GM10248 (cell line): Measurements from ENCODE around the gene OSBP.

ENCODE experiments used
- CTCF ChIA-PET: fragments of 300-600 bp; sonication (Branson Sonifier 250); formaldehyde crosslinking; extraction: SDS; loops from one replicate; lab custom pipeline; 2021; ENCODE audit warnings: antibody characterized with exemption; lab: Yijun Ruan, JAX
- POLR2A ChIA-PET: fragments of 350-650 bp; sonication (Branson Sonifier 250); formaldehyde crosslinking; extraction: SDS; loops from one replicate; lab custom pipeline; 2020; ENCODE audit warnings: antibody characterized with exemption; lab: Yijun Ruan, JAX
- DNase-seq: peaks from one replicate; pipeline ENCODE4 v3.0.0; 2012; ENCODE audit errors: extremely low spot score
- CTCF ChIP-seq: IDR thresholded peaks from 2 replicates; pipeline ENCODE4 v1.5.1; 2012; ENCODE audit warnings: mild to moderate bottlenecking, low read depth; ENCODE audit errors: extremely low read depth, missing control alignments, control extremely low read depth

Gene OSBP

GRCh38 chr11:59560290-59560701, 55.3 kb downstream of the OSBP start:
- CTCF ChIA-PET = interaction anchor here (0.7 to 2.1 kb wide), 3 partner anchors 11 to 120 kb away, joined by 3 to 6 read pairs (median 3); no protein-coding TSS in a partner anchor
- no peak for TF ChIP-seq CTCF
- DNase-seq = peak; percentile 56
- POLR2A ChIA-PET = interaction anchor here (0.9 to 1.8 kb wide), 2 partner anchors 53 to 109 kb away, joined by 3 to 5 read pairs; partner anchors contain the start of gene PATL1

GRCh38 chr11:59559886-59560285, 55.7 kb downstream of the OSBP start:
- ChIA-PET POLR2A (interaction anchor here (1.8 kb wide), 1 partner anchor 109 kb away, joined by 5 read pairs; the partner anchor contains the start of gene PATL1), CTCF (interaction anchor here (1.3 to 2.1 kb wide), 2 partner anchors 11 to 13 kb away, joined by 3 to 6 read pairs; no protein-coding TSS in a partner anchor)
- DNase-seq = no peak
- TF ChIP-seq CTCF = no peak

GRCh38 chr11:59558270-59558643, 57.3 kb downstream of the OSBP start:
- no peak for DNase-seq
- ChIA-PET POLR2A (no interaction called here), CTCF (interaction anchor here (1.2 kb wide), 1 partner anchor 372 kb away, joined by 3 read pairs; no protein-coding TSS in a partner anchor)
- no peak for TF ChIP-seq CTCF

- POLR2A ChIA-PET = interaction anchor here (1.0 kb wide), 2 partner anchors 9 to 112 kb away, joined by 4 read pairs; partner anchors contain the start of gene PATL1
- CTCF ChIA-PET = interaction anchor here (1.2 kb wide), 1 partner anchor 9 kb away, joined by 3 read pairs; no protein-coding TSS in a partner anchor
- no peak for TF ChIP-seq CTCF
- no peak for DNase-seq
Measured at GRCh38 chr11:59556917-59557348, 58.6 kb downstream of the OSBP start.

GRCh38 chr11:59556115-59556916, 59.3 kb downstream of the OSBP start:
- POLR2A ChIA-PET = interaction anchor here (1.0 kb wide), 1 partner anchor 10 kb away, joined by 4 read pairs; no protein-coding TSS in a partner anchor
- CTCF ChIA-PET = interaction anchor here (1.1 to 1.2 kb wide), 2 partner anchors 9 to 19 kb away, joined by 3 to 6 read pairs; no protein-coding TSS in a partner anchor
- TF ChIP-seq CTCF = no peak
- no peak for DNase-seq

GRCh38 chr11:59555601-59556114, 59.9 kb downstream of the OSBP start:
- CTCF ChIA-PET = interaction anchor here (1.1 kb wide), 1 partner anchor 18 kb away, joined by 6 read pairs; no protein-coding TSS in a partner anchor

More at GRCh38 chr11:59555601-59556114, 59.9 kb downstream of the OSBP start:
- no peak for TF ChIP-seq CTCF
- DNase-seq = no peak
- POLR2A ChIA-PET = no interaction called here
